Astrocyte (in vitro differentiated cells and primary cell): Measurements from ENCODE around the gene CEACAM21. TPM values are rescaled to one million over a fixed set of nuclear protein-coding genes. Genes with fewer than 3 reads are reported as not detected.

ENCODE experiments used
- DNase-seq: peaks from one replicate; pipeline ENCODE4 v3.0.0-alpha.2; 2010; ENCODE audit warnings: low read depth
- FAIRE-seq: peaks from 2 replicates; lab custom pipeline; 2011; peaks lifted over from hg19 to GRCh38; lab: Jason Lieb, UNC
- H2AFZ ChIP-seq: 2 replicates; pipeline ENCODE4 v1.6.0; 2012; ENCODE audit warnings: low read depth, low read length, inconsistent platforms
- H3K27ac ChIP-seq: 2 replicates; pipeline ENCODE4 v1.5.1; 2011; ENCODE audit warnings: low read depth, low read length, inconsistent platforms
- H3K27me3 ChIP-seq: 2 replicates; pipeline ENCODE4 v1.6.0; 2011; ENCODE audit warnings: low read length, inconsistent platforms; ENCODE audit not compliant: insufficient read depth
- H3K36me3 ChIP-seq: 2 replicates; pipeline ENCODE4 v1.5.1; 2011; ENCODE audit warnings: low read length, inconsistent platforms; ENCODE audit not compliant: insufficient read depth
- H3K4me1 ChIP-seq: 2 replicates; pipeline ENCODE4 v1.5.1; 2011; ENCODE audit warnings: low read length, inconsistent platforms; ENCODE audit not compliant: insufficient read depth
- H3K4me2 ChIP-seq: 2 replicates; pipeline ENCODE4 v1.6.0; 2012; ENCODE audit warnings: low read length, inconsistent platforms
- H3K4me3 ChIP-seq: 2 replicates; pipeline ENCODE4 v1.5.1; 2011; ENCODE audit warnings: low read depth, mild to moderate bottlenecking, low read length, inconsistent platforms; ENCODE audit not compliant: insufficient read depth
- H3K79me2 ChIP-seq: 2 replicates; pipeline ENCODE4 v1.6.0; 2012; ENCODE audit warnings: mild to moderate bottlenecking, low read length, inconsistent platforms; ENCODE audit not compliant: insufficient read depth
- H3K9ac ChIP-seq: 2 replicates; pipeline ENCODE4 v1.6.0; 2012; ENCODE audit warnings: mild to moderate bottlenecking, low read length, inconsistent platforms
- H3K9me3 ChIP-seq: 2 replicates; pipeline ENCODE4 v1.5.1; 2012; ENCODE audit warnings: low read depth, mild to moderate bottlenecking, low read length, inconsistent platforms; ENCODE audit not compliant: insufficient read depth
- H4K20me1 ChIP-seq: 2 replicates; pipeline ENCODE4 v1.6.0; 2012; ENCODE audit warnings: low read length, inconsistent platforms; ENCODE audit not compliant: insufficient read depth
- H3K27ac Mint-ChIP-seq: one replicate; pipeline ENCODE4 v1.8.0; 2021; ENCODE audit warnings: mild to moderate bottlenecking, mixed read lengths; ENCODE audit not compliant: unreplicated experiment
- H3K27me3 Mint-ChIP-seq: one replicate; pipeline ENCODE4 v1.8.0; 2021; ENCODE audit warnings: low read depth, mixed read lengths; ENCODE audit not compliant: unreplicated experiment
- H3K36me3 Mint-ChIP-seq: one replicate; pipeline ENCODE4 v1.8.0; 2021; ENCODE audit warnings: low read depth, mixed read lengths; ENCODE audit not compliant: unreplicated experiment
- H3K4me1 Mint-ChIP-seq: one replicate; pipeline ENCODE4 v1.8.0; 2021; ENCODE audit warnings: low read depth, mixed read lengths; ENCODE audit not compliant: unreplicated experiment
- H3K4me3 Mint-ChIP-seq: one replicate; pipeline ENCODE4 v1.8.0; 2021; ENCODE audit warnings: mild to moderate bottlenecking, moderate library complexity, mixed read lengths; ENCODE audit not compliant: unreplicated experiment
- H3K9me3 Mint-ChIP-seq: one replicate; pipeline ENCODE4 v1.8.0; 2021; ENCODE audit warnings: mild to moderate bottlenecking, mixed read lengths; ENCODE audit not compliant: unreplicated experiment
- CTCF ChIP-seq: IDR thresholded peaks from 2 replicates; pipeline ENCODE4 v1.5.1; 2011; ENCODE audit warnings: low read depth, mild to moderate bottlenecking, inconsistent platforms, low read length, moderate library complexity; ENCODE audit not compliant: insufficient read depth
- EZH2 ChIP-seq: IDR thresholded peaks from 2 replicates; pipeline ENCODE4 v1.6.1; 2012; ENCODE audit warnings: mild to moderate bottlenecking, low read length, inconsistent platforms; ENCODE audit not compliant: insufficient read depth
- total RNA-seq: library from RNA; stranded (reverse); gene quantifications from 2 replicates; pipeline ENCODE4 v1.2.1, GENCODE V29; 2021

Gene CEACAM21
- total RNA-seq, 1 donor from 2014 or later = 2.4 TPM

GRCh38 chr19:41584260-41584810 lies 8.4 kb downstream of the CEACAM21 start:
- Mint-ChIP-seq H3K4me1 (no peaks in the 10 kb centered on the region), H3K27me3 (peaks cover 60% of the 10 kb centered on the region), H3K27ac (no peak overlapping the region), H3K4me3 (no peak overlapping the region), H3K36me3 (peaks cover 4% of the 10 kb centered on the region), H3K9me3 (peaks cover 39% of the 10 kb centered on the region)
- DNase-seq (no peak), FAIRE-seq (no peak)
- no peak for TF ChIP-seq CTCF
- TF ChIP-seq EZH2 = no peak
- Histone ChIP-seq H3K36me3 (no peaks in the 10 kb centered on the region), H3K27me3 (no peaks in the 10 kb centered on the region), H3K4me3 (no peak overlapping the region), H3K4me2 (no peak overlapping the region), H3K79me2 (no peaks in the 10 kb centered on the region), H2AFZ (no peak overlapping the region), H3K9ac (no peak overlapping the region), H4K20me1 (no peaks in the 10 kb centered on the region), H3K4me1 (no peaks in the 10 kb centered on the region), H3K27ac (no peak overlapping the region), H3K9me3 (peaks cover 2% of the 10 kb centered on the region)

- Histone ChIP-seq H3K36me3 (no peaks in the 10 kb centered on the region), H3K4me1 (no peaks in the 10 kb centered on the region), H3K9me3 (peaks cover 2% of the 10 kb centered on the region), H4K20me1 (no peaks in the 10 kb centered on the region), H2AFZ (no peak overlapping the region), H3K27me3 (no peaks in the 10 kb centered on the region), H3K9ac (no peak overlapping the region), H3K27ac (no peak overlapping the region), H3K4me3 (no peak overlapping the region), H3K79me2 (no peaks in the 10 kb centered on the region), H3K4me2 (no peak overlapping the region)
- Mint-ChIP-seq H3K9me3 (peaks cover 39% of the 10 kb centered on the region), H3K4me1 (no peaks in the 10 kb centered on the region), H3K27ac (no peak overlapping the region), H3K4me3 (no peak overlapping the region), H3K36me3 (peaks cover 4% of the 10 kb centered on the region), H3K27me3 (peaks cover 60% of the 10 kb centered on the region)
- FAIRE-seq (no peak), DNase-seq (no peak)
- no peak for TF ChIP-seq EZH2
- TF ChIP-seq CTCF = no peak
These were observed 9.0 kb downstream of the CEACAM21 start for GRCh38 chr19:41584931-41585330.

- no peak overlapping the region for H3K27ac Mint-ChIP-seq
- H3K9me3 ChIP-seq = peaks cover 2% of the 10 kb centered on the region
- no peaks in the 10 kb centered on the region for H3K4me1 Mint-ChIP-seq
- TF ChIP-seq CTCF = no peak
- no peak for TF ChIP-seq EZH2
- H3K36me3 ChIP-seq = no peaks in the 10 kb centered on the region
- FAIRE-seq (no peak), DNase-seq (no peak)
- H3K4me1 ChIP-seq = no peaks in the 10 kb centered on the region
- H3K27ac ChIP-seq = no peak overlapping the region
- H4K20me1 ChIP-seq = no peaks in the 10 kb centered on the region
- no peak overlapping the region for H3K4me3 ChIP-seq
- H3K27me3 Mint-ChIP-seq = peaks cover 67% of the 10 kb centered on the region
- no peak overlapping the region for H3K9ac ChIP-seq
- H3K79me2 ChIP-seq = no peaks in the 10 kb centered on the region
- H3K9me3 Mint-ChIP-seq = peaks cover 32% of the 10 kb centered on the region
- H3K4me2 ChIP-seq = no peak overlapping the region
- no peaks in the 10 kb centered on the region for H3K36me3 Mint-ChIP-seq
- H3K4me3 Mint-ChIP-seq = no peak overlapping the region
- H2AFZ ChIP-seq = no peak overlapping the region
- no peaks in the 10 kb centered on the region for H3K27me3 ChIP-seq
These were observed 10.1 kb downstream of the CEACAM21 start for GRCh38 chr19:41586064-41586463.
